SK-N-SH (cell line): ENCODE data around the gene CDHR4. TPM values are rescaled to one million over a fixed set of nuclear protein-coding genes. Genes with fewer than 3 reads are reported as not detected.

Experiments used
- CTCF ChIA-PET: fragments of 300-600, 350-600 bp; formaldehyde crosslinking; extraction: SDS; loops from one replicate; lab custom pipeline; 2021; lab: Yijun Ruan, JAX
- POLR2A ChIA-PET: fragments of 350-600 bp; sonication (Branson Sonifier 250); formaldehyde crosslinking; extraction: SDS; loops from one replicate; lab custom pipeline; 2020; ENCODE audit warnings: antibody characterized with exemption, inconsistent platforms; lab: Yijun Ruan, JAX
- DNase-seq: peaks from one replicate; pipeline ENCODE4 v3.0.0; 2012
- H2AFZ ChIP-seq: fragments of 200-600 bp; sonication (generic); 2 replicates; pipeline ENCODE4 v1.8.1; 2016; ENCODE audit warnings: antibody characterized with exemption, mild to moderate bottlenecking, low read depth
- H3F3A ChIP-seq: fragments of 200-600 bp; sonication (generic); replicated peaks from 2 replicates; pipeline ENCODE3; 2016; ENCODE audit warnings: antibody characterized with exemption, mild to moderate bottlenecking; ENCODE audit not compliant: insufficient read depth
- H3K27ac ChIP-seq, 2 experiments: fragments of 200-500 bp in 1 of 2; fragments of 200-600 bp in 1 of 2; sonication (Bioruptor generic) in 1 of 2; sonication (generic), shearing (Covaris generic) in 1 of 2; 2 replicates each; pipeline versions ENCODE4 v1.5.1 to v1.6.1; 2014 to 2016; ENCODE audit warnings: low read depth in 2 of 2, inconsistent platforms in 1 of 2, low read length in 1 of 2, mild to moderate bottlenecking in 1 of 2, mixed read lengths in 1 of 2
- H3K27me3 ChIP-seq: fragments of 200-600 bp; sonication (generic), shearing (Covaris generic); 2 replicates; pipeline ENCODE4 v1.6.1; 2016; ENCODE audit warnings: mixed run types; ENCODE audit not compliant: insufficient read depth
- H3K36me3 ChIP-seq, 2 experiments: fragments of 200-500 bp in 1 of 2; fragments of 200-600 bp in 1 of 2; sonication (Bioruptor generic) in 1 of 2; sonication (generic) in 1 of 2; replicated peaks in 1 of 2; 2 replicates each; pipeline versions ENCODE3 to v1.5.1; 2014 to 2016; ENCODE audit warnings: low read length in 1 of 2, mild to moderate bottlenecking in 1 of 2; ENCODE audit not compliant: insufficient read depth in 2 of 2, control insufficient read depth in 1 of 2
- H3K4me1 ChIP-seq, 2 experiments: fragments of 200-500 bp in 1 of 2; fragments of 200-600 bp in 1 of 2; sonication (Bioruptor generic) in 1 of 2; sonication (generic), shearing (Covaris generic) in 1 of 2; 2 replicates each; pipeline versions ENCODE4 v1.5.1 to v1.6.1; 2014 to 2016; ENCODE audit warnings: low read depth in 1 of 2, low read length in 1 of 2, mixed run types in 1 of 2; ENCODE audit not compliant: insufficient read depth in 2 of 2, control insufficient read depth in 1 of 2
- H3K4me2 ChIP-seq: fragments of 200-600 bp; sonication (generic), shearing (Covaris generic); 2 replicates; pipeline ENCODE4 v1.6.1; 2017; ENCODE audit warnings: mixed run types
- H3K4me3 ChIP-seq, 2 experiments: fragments of 200-500 bp in 1 of 2; fragments of 200-600 bp in 1 of 2; sonication (Bioruptor generic) in 1 of 2; sonication (generic), shearing (Covaris generic) in 1 of 2; 2 replicates each; pipeline versions ENCODE4 v1.5.1 to v1.8.1; 2014 to 2016; ENCODE audit warnings: low read depth in 2 of 2, inconsistent platforms in 1 of 2, low read length in 1 of 2, mild to moderate bottlenecking in 1 of 2, mixed read lengths in 1 of 2, moderate library complexity in 1 of 2
- H3K79me2 ChIP-seq: fragments of 200-600 bp; sonication (generic); 2 replicates; pipeline ENCODE4 v1.8.1; 2017; ENCODE audit warnings: mild to moderate bottlenecking; ENCODE audit not compliant: insufficient read depth
- H3K9ac ChIP-seq: fragments of 200-600 bp; sonication (generic); 2 replicates; pipeline ENCODE4 v1.6.1; 2017; ENCODE audit warnings: mixed run types
- H3K9me2 ChIP-seq: fragments of 200-600 bp; sonication (generic); 2 replicates; pipeline ENCODE4 v1.6.1; 2017; ENCODE audit warnings: mixed run types
- H3K9me3 ChIP-seq: fragments of 200-600 bp; sonication (generic); 2 replicates; pipeline ENCODE4 v1.6.1; 2017; ENCODE audit warnings: mixed run types, mild to moderate bottlenecking, moderate library complexity
- H4K20me1 ChIP-seq: fragments of 200-600 bp; sonication (generic); 2 replicates; pipeline ENCODE4 v1.6.1; 2017; ENCODE audit warnings: mild to moderate bottlenecking, mixed run types; ENCODE audit not compliant: insufficient read depth
- CHD2 ChIP-seq: fragments of 150-350 bp; IDR thresholded peaks from 2 replicates; pipeline ENCODE4 v1.6.1; 2018; ENCODE audit warnings: low read length; ENCODE audit not compliant: partially characterized antibody
- CTCF ChIP-seq: fragments of 200-600 bp; sonication (generic); IDR thresholded peaks from 2 replicates; pipeline ENCODE4 v1.6.1; 2017; ENCODE audit warnings: antibody characterized with exemption, mild to moderate bottlenecking, moderate library complexity
- ELF1 ChIP-seq: IDR thresholded peaks from 2 replicates; pipeline ENCODE4 v1.4.0; 2012
- EP300 ChIP-seq, 2 experiments: IDR thresholded peaks; 2 replicates each; pipeline versions ENCODE4 v1.4.0 to v1.6.1; 2012; ENCODE audit warnings: borderline replicate concordance in 1 of 2, low read depth in 1 of 2, low read length in 1 of 2
- EZH2phosphoT487 ChIP-seq: fragments of 200-600 bp; sonication (generic); IDR thresholded peaks from 2 replicates; pipeline ENCODE4 v1.6.1; 2017; ENCODE audit warnings: low read depth, mixed run types, mild to moderate bottlenecking, antibody characterized with exemption, moderate library complexity, borderline replicate concordance
- FOSL2 ChIP-seq: IDR thresholded peaks from 2 replicates; pipeline ENCODE4 v1.4.0; 2012; ENCODE audit warnings: low read depth, mild to moderate bottlenecking, moderate library complexity, borderline replicate concordance
- FOXJ3 ChIP-seq: sonication (generic); formaldehyde crosslinking; IDR thresholded peaks from 2 replicates; pipeline ENCODE4 v1.5.1; 2020; ENCODE audit warnings: mild to moderate bottlenecking, missing genetic modification reagents
- MAX ChIP-seq: IDR thresholded peaks from 2 replicates; pipeline ENCODE4 v1.4.0; 2012; ENCODE audit warnings: low read depth
- NFIC ChIP-seq: IDR thresholded peaks from 2 replicates; pipeline ENCODE4 v1.4.0; 2012; ENCODE audit warnings: borderline replicate concordance
- RAD21 ChIP-seq: IDR thresholded peaks from 2 replicates; pipeline ENCODE4 v1.6.1; 2012; ENCODE audit warnings: mild to moderate bottlenecking, low read length
- RCOR1 ChIP-seq: fragments of 150-350 bp; IDR thresholded peaks from 2 replicates; pipeline ENCODE4 v1.6.1; 2017; ENCODE audit warnings: antibody characterized with exemption, low read length
- REST ChIP-seq: IDR thresholded peaks from 2 replicates; pipeline ENCODE4 v1.6.1; 2012; ENCODE audit warnings: mild to moderate bottlenecking, low read depth, low read length, moderate library complexity
- RFX5 ChIP-seq: IDR thresholded peaks from 2 replicates; pipeline ENCODE4 v1.6.1; 2012; ENCODE audit warnings: mild to moderate bottlenecking, improper control_type of control experiment, low read length
- RXRA ChIP-seq: IDR thresholded peaks from 2 replicates; pipeline ENCODE4 v1.4.0; 2012; ENCODE audit warnings: low read depth, mild to moderate bottlenecking, borderline replicate concordance
- SIN3A ChIP-seq: IDR thresholded peaks from 2 replicates; pipeline ENCODE4 v1.6.1; 2012; ENCODE audit warnings: low read depth, mild to moderate bottlenecking, low read length, moderate library complexity, borderline replicate concordance
- SMC3 ChIP-seq: IDR thresholded peaks from 2 replicates; pipeline ENCODE4 v1.6.1; 2012; ENCODE audit warnings: low read depth, low read length, improper control_type of control experiment
- TCF12 ChIP-seq: IDR thresholded peaks from 2 replicates; pipeline ENCODE4 v1.4.0; 2012
- TEAD4 ChIP-seq: IDR thresholded peaks from 2 replicates; pipeline ENCODE4 v1.4.0; 2012; ENCODE audit warnings: mild to moderate bottlenecking, borderline replicate concordance; ENCODE audit not compliant: insufficient read depth
- YY1 ChIP-seq: IDR thresholded peaks from 2 replicates; pipeline ENCODE4 v1.4.0; 2012; ENCODE audit warnings: low read depth, mild to moderate bottlenecking
- ZBTB33 ChIP-seq: IDR thresholded peaks from 2 replicates; pipeline ENCODE4 v1.4.0; 2012; ENCODE audit warnings: low read depth, borderline replicate concordance
- WGBS: methylation state at CpG from one replicate; pipeline ENCODE4 v1.1.6; 2017; ENCODE audit warnings: low lambda C conversion rate; 5-methylcytosine and 5-hydroxymethylcytosine counted together
- polyA plus RNA-seq, 3 experiments: library from polyadenylated mRNA; depleted of rRNA; stranded (reverse); fragments of >200 nt; gene quantifications; 2 replicates each; pipeline ENCODE4 v1.2.3, GENCODE V29; 2012

Gene CDHR4
- polyA plus RNA-seq, 1 of the 3 experiments (the other 2 are of a cell fraction) = 0.07 TPM

GRCh38 chr3:49780080-49780974 is 19.3 kb downstream of the CDHR4 start:
- H3K27ac ChIP-seq = no peak overlapping the region
- H3K27me3 ChIP-seq = no peaks in the 10 kb centered on the region
- H2AFZ ChIP-seq = no peak overlapping the region
- H3K9me3 ChIP-seq = no peaks in the 10 kb centered on the region
- 94% methylated on average over 3 of the region's 4 CpGs for WGBS
- peaks cover 0 to 45% of the 10 kb centered on the region in 2 experiments for H3K36me3 ChIP-seq
- DNase-seq = no peak
- ChIA-PET POLR2A (no interaction called here), CTCF (interaction anchor here (0.6 to 1.8 kb wide), 3 partner anchors 23 to 128 kb away, joined by 3 to 5 read pairs (median 3); partner anchors contain the start of gene INKA1)
- H3K79me2 ChIP-seq = peaks cover 99% of the 10 kb centered on the region
- peaks cover under 1 to 5% of the 10 kb centered on the region in 2 experiments; a peak in 1 of 4 replicates for H3K4me1 ChIP-seq
- H3K4me2 ChIP-seq = no peak overlapping the region
- no peak overlapping the region for H3K4me3 ChIP-seq
- H4K20me1 ChIP-seq = peaks cover 39% of the 10 kb centered on the region
- H3K9me2 ChIP-seq = no peaks in the 10 kb centered on the region
- TF ChIP-seq EZH2phosphoT487 (no peak), SMC3 (no peak), NFIC (no peak), CTCF (no peak), CHD2 (no peak), EP300 (IDR thresholded peaks at IDR 0.05; ENCODE audit: borderline replicate concordance in 1 of 2, low read depth in 1 of 2, low read length in 1 of 2) (no peak), TEAD4 (no peak), SIN3A (no peak), RAD21 (no peak), FOSL2 (no peak), YY1 (no peak), TCF12 (no peak), MAX (no peak), RFX5 (no peak), FOXJ3 (CRISPR knock-in tag) (no peak), ELF1 (no peak), ZBTB33 (no peak), RXRA (no peak), REST (no peak), RCOR1 (no peak)
- H3F3A ChIP-seq = peaks cover 4% of the 10 kb centered on the region
- no peak overlapping the region for H3K9ac ChIP-seq
